IMR-90 (cell line): ENCODE data around the gene SLC22A16.

Experiments used
- BHLHE40 ChIP-seq: fragments of 150-350 bp; IDR thresholded peaks from 2 replicates; pipeline ENCODE4 v1.6.1; 2016; ENCODE audit warnings: mild to moderate bottlenecking, low read depth, low read length
- CTCF ChIP-seq: conservative IDR thresholded peaks from 2 replicates; pipeline ENCODE4 v1.5.1; 2012; ENCODE audit warnings: mild to moderate bottlenecking, low read depth, low read length, improper control_type of control experiment
- MXI1 ChIP-seq: IDR thresholded peaks from 2 replicates; pipeline ENCODE4 v1.6.1; 2012; ENCODE audit warnings: low read depth, mild to moderate bottlenecking, low read length, moderate library complexity, borderline replicate concordance
- TF ChIP-seq, protein P1 (sequence below): fragments of 150-350 bp; IDR thresholded peaks from 2 replicates; pipeline ENCODE4 v1.6.1; 2017; ENCODE audit warnings: mild to moderate bottlenecking, antibody characterized with exemption, low read length, low read depth

GRCh38 chr6:110430236-110430635, 46.2 kb downstream of the SLC22A16 start:
- TF ChIP-seq MXI1: no peak
- no peak for TF ChIP-seq CTCF
- TF ChIP-seq BHLHE40: no peak
- TF ChIP-seq, protein P1, sequence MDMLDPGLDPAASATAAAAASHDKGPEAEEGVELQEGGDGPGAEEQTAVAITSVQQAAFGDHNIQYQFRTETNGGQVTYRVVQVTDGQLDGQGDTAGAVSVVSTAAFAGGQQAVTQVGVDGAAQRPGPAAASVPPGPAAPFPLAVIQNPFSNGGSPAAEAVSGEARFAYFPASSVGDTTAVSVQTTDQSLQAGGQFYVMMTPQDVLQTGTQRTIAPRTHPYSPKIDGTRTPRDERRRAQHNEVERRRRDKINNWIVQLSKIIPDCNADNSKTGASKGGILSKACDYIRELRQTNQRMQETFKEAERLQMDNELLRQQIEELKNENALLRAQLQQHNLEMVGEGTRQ: no peak
